ENCODE data around the gene SNX18. TPM values are rescaled to one million over a fixed set of nuclear protein-coding genes. Genes with fewer than 3 reads are reported as not detected.

Gene SNX18, protein sequence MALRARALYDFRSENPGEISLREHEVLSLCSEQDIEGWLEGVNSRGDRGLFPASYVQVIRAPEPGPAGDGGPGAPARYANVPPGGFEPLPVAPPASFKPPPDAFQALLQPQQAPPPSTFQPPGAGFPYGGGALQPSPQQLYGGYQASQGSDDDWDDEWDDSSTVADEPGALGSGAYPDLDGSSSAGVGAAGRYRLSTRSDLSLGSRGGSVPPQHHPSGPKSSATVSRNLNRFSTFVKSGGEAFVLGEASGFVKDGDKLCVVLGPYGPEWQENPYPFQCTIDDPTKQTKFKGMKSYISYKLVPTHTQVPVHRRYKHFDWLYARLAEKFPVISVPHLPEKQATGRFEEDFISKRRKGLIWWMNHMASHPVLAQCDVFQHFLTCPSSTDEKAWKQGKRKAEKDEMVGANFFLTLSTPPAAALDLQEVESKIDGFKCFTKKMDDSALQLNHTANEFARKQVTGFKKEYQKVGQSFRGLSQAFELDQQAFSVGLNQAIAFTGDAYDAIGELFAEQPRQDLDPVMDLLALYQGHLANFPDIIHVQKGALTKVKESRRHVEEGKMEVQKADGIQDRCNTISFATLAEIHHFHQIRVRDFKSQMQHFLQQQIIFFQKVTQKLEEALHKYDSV
- total RNA-seq: 31.6 and 34.2 TPM in 2 replicates
- total RNA-seq (2013): 39.5 TPM
- 9.5 and 10.6 TPM in 2 replicates for polyA plus RNA-seq
- polyA minus RNA-seq: 94.5 and 128 TPM in 2 replicates

DNA sequence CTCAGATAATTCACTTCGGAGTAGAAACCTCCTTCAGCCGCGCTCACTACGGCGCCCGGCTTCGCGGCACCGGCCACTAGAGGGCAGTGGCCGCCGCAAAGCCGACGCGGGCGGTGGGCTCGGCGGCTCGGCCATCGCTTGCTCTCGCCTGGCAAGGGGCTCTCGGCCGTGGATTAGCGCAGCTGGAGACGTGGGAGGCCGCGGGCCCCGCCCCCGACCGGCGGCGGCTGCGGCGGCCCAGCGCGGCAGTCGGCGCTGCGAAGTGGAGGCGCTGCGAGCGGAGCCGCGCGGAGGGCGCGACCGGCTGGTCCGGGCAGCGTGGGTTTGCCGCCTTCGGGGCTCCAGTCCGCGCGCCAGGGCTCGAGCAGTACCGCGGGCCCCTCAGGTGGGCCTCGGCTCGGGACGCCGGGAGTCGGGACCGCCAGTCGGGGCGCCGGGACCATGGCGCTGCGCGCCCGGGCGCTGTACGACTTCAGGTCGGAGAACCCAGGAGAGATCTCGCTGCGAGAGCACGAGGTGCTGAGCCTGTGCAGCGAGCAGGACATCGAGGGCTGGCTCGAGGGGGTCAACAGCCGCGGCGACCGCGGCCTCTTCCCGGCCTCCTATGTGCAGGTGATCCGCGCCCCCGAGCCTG lies at the start of gene SNX18:
Gene SNX18 (plus strand): TSS at position 248 of the 634 bp plus-strand sequence. CDS start 194 bp downstream, at position 442.
- Histone ChIP-seq H3K9me3 (ENCODE audit: control extremely low read depth in 1 of 3, control insufficient read depth in 2 of 3, insufficient read depth in 1 of 3, low read length in 2 of 3) (no peaks in the 10 kb centered on the region), H3K27me3 (replicated peaks in 1 of 4; ENCODE audit: control extremely low read depth in 1 of 4, control insufficient read depth in 3 of 4, insufficient read depth in 4 of 4, low read length in 3 of 4) (no peaks in the 10 kb centered on the region), H3K79me2 (ENCODE audit: control insufficient read depth, insufficient read depth, low read length) (peaks cover 50% of the 10 kb centered on the region), H2AFZ (ENCODE audit: insufficient read depth, low read depth, low read length, poor library complexity, severe bottlenecking) (peak within 1 kb of the TSS; percentile 91), H3K27ac (ENCODE audit: low read length in 2 of 2) (peak within 1 kb of the TSS; percentile 9 to 70), H3K4me2 (replicated peaks; ENCODE audit: low read depth, low read length, poor library complexity, severe bottlenecking) (peak within 1 kb of the TSS; percentile 87), H3K36me3 (replicated peaks in 1 of 2; ENCODE audit: control extremely low read depth in 1 of 2, control insufficient read depth in 1 of 2, extremely low read depth in 1 of 2, insufficient read depth in 2 of 2, low read length in 1 of 2) (no peaks in the 10 kb centered on the region), H3K4me1 (ENCODE audit: control insufficient read depth in 2 of 2, insufficient read depth in 2 of 2, low read length in 2 of 2) (peaks cover 32 to 49% of the 10 kb centered on the region in 2 donors), H4K20me1 (ENCODE audit: control insufficient read depth, insufficient read depth, low read length, poor library complexity, severe bottlenecking) (peaks cover 49% of the 10 kb centered on the region), H3K9ac (ENCODE audit: low read length) (peak within 1 kb of the TSS; percentile 81), H3K4me3 (ENCODE audit: control extremely low read depth in 1 of 5, extremely low read depth in 1 of 5, insufficient read depth in 1 of 5, low read depth in 2 of 5, low read length in 4 of 5) (peak within 1 kb of the TSS; percentile 69 to 97 (median 92))
- ChIA-PET CTCF (interaction anchor here (0.6 to 6.8 kb wide), 50 partner anchors 10 to 790 kb away, joined by 3 to 258 read pairs (median 5); partner anchors contain the start of gene MTREX), POLR2A (interaction anchor here (1.2 to 2.4 kb wide), 2 partner anchors 327 to 350 kb away, joined by 3 to 12 read pairs; no protein-coding TSS in a partner anchor)
- under 1% methylated on average over 88 of the region's 88 CpGs for WGBS (ENCODE audit: insufficient coverage)
- ATAC-seq (ENCODE audit: low read depth): peak; percentile 85
- TF ChIP-seq, protein P1, sequence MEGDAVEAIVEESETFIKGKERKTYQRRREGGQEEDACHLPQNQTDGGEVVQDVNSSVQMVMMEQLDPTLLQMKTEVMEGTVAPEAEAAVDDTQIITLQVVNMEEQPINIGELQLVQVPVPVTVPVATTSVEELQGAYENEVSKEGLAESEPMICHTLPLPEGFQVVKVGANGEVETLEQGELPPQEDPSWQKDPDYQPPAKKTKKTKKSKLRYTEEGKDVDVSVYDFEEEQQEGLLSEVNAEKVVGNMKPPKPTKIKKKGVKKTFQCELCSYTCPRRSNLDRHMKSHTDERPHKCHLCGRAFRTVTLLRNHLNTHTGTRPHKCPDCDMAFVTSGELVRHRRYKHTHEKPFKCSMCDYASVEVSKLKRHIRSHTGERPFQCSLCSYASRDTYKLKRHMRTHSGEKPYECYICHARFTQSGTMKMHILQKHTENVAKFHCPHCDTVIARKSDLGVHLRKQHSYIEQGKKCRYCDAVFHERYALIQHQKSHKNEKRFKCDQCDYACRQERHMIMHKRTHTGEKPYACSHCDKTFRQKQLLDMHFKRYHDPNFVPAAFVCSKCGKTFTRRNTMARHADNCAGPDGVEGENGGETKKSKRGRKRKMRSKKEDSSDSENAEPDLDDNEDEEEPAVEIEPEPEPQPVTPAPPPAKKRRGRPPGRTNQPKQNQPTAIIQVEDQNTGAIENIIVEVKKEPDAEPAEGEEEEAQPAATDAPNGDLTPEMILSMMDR (IDR thresholded peaks at IDR 0.05): peak; percentile 90
- no peak for TF ChIP-seq EZH2 (IDR thresholded peaks at IDR 0.05; ENCODE audit: borderline replicate concordance, insufficient read depth, low read depth, low read length, poor library complexity, severe bottlenecking)
- Mint-ChIP-seq H3K27me3 (no peaks in the 10 kb centered on the region), H3K9me3 (ENCODE audit: insufficient read depth) (no peaks in the 10 kb centered on the region), H3K4me3 (peak within 1 kb of the TSS; percentile 92), H3K27ac (peak within 1 kb of the TSS; percentile 84), H3K4me1 (peaks cover 47% of the 10 kb centered on the region)
- peak; percentile 94 for DNase-seq
- intact Hi-C loops (cut with micrococcal nuclease): loop anchor here (1.0 to 5.0 kb wide), 8 partner anchors 93 to 350 kb away; partner anchors contain the start of gene ARL15
